A673 (cell line): ENCODE measurements around the gene OSGEPL1. TPM values are rescaled to one million over a fixed set of nuclear protein-coding genes. Genes with fewer than 3 reads are reported as not detected.
"Not testable (repeated sequence)": the region's sequence is repeated elsewhere in the genome, so short reads cannot be mapped to it uniquely, and the experiment has no call there.

ENCODE experiments used
- BruUV-seq: library from RNA; stranded (reverse); fragments of 400-500 nt; replicated peaks from 2 replicates; lab custom pipeline; 2021; lab: Mats Ljungman, UMichigan
- CTCF ChIA-PET: fragments of 300-600 bp; sonication (Branson Sonifier 250); formaldehyde crosslinking; loops from one replicate; lab custom pipeline; 2022; ENCODE audit warnings: antibody characterized with exemption; lab: Charles Lee
- POLR2A ChIA-PET: fragments of 300-600 bp; sonication (Branson Sonifier 250); formaldehyde crosslinking; loops from one replicate; lab custom pipeline; 2022; ENCODE audit warnings: antibody characterized with exemption; ENCODE audit not compliant: low non-redundant PET; lab: Charles Lee
- DNase-seq: peaks from one replicate; pipeline ENCODE4 v3.0.0-alpha.2; 2015; ENCODE audit warnings: low spot score
- H3K27ac ChIP-seq: fragments of 200-600 bp; sonication (generic); 2 replicates; pipeline ENCODE4 v1.5.1; 2016; ENCODE audit warnings: mixed run types, low read depth, mild to moderate bottlenecking, mixed read lengths, antibody characterized with exemption, low read length; ENCODE audit not compliant: poor library complexity, severe bottlenecking
- H3K27me3 ChIP-seq: fragments of 200-600 bp; sonication (generic); replicated peaks from 2 replicates; pipeline ENCODE4 v1.6.1; 2017; ENCODE audit warnings: mixed run types, low read depth, mild to moderate bottlenecking, mixed read lengths, antibody characterized with exemption, low read length; ENCODE audit not compliant: insufficient read depth, poor library complexity
- H3K36me3 ChIP-seq: fragments of 200-600 bp; sonication (generic); 2 replicates; pipeline ENCODE4 v1.6.1; 2016; ENCODE audit warnings: mixed run types, mild to moderate bottlenecking, mixed read lengths, antibody characterized with exemption, low read length; ENCODE audit not compliant: insufficient read depth, poor library complexity, severe bottlenecking
- H3K4me1 ChIP-seq: fragments of 200-600 bp; sonication (generic); 2 replicates; pipeline ENCODE4 v1.6.1; 2017; ENCODE audit warnings: mixed run types, mild to moderate bottlenecking, mixed read lengths, antibody characterized with exemption, low read length; ENCODE audit not compliant: insufficient read depth, poor library complexity, severe bottlenecking
- H3K4me3 ChIP-seq: fragments of 200-600 bp; sonication (generic); 2 replicates; pipeline ENCODE4 v1.5.1; 2016; ENCODE audit warnings: low read depth, mixed run types, mild to moderate bottlenecking, mixed read lengths, low read length; ENCODE audit not compliant: poor library complexity, severe bottlenecking
- H3K9me3 ChIP-seq: fragments of 200-600 bp; sonication (generic); 2 replicates; pipeline ENCODE4 v1.6.1; 2016; ENCODE audit warnings: mixed run types, low read depth, mild to moderate bottlenecking, mixed read lengths, antibody characterized with exemption, low read length; ENCODE audit not compliant: poor library complexity, severe bottlenecking
- CTCF ChIP-seq: fragments of 300-800, 200-600 bp; sonication (generic); conservative IDR thresholded peaks from 2 replicates; pipeline ENCODE4 v1.5.1; 2017; ENCODE audit warnings: low read depth, mild to moderate bottlenecking, antibody characterized with exemption, low read length, moderate library complexity, mixed read lengths
- EZH2 ChIP-seq: fragments of 200-600 bp; sonication (generic); IDR thresholded peaks from 2 replicates; pipeline ENCODE4 v1.6.1; 2017; ENCODE audit warnings: borderline replicate concordance, low read depth, mild to moderate bottlenecking, mixed read lengths, antibody characterized with exemption, low read length; ENCODE audit not compliant: poor library complexity, severe bottlenecking
- intact Hi-C: fragments of 100-400 bp; cut with micrococcal nuclease; formaldehyde crosslinking; loops from one replicate; pipeline ENCODE4 v1.10.0; 2022; ENCODE audit not compliant: unreplicated experiment
- total RNA-seq: library from RNA; stranded (reverse); gene quantifications from 2 replicates; pipeline ENCODE4 v1.2.3, GENCODE V29; 2021

The OSGEPL1 gene
- total RNA-seq, 1 experiment from 2014 or later: 13.7 TPM

- POLR2A ChIA-PET: interaction anchor here (0.6 kb wide), 1 partner anchor 15 kb away, joined by 4 read pairs; no protein-coding TSS in a partner anchor
- H3K4me3 ChIP-seq: no peak overlapping the region
- BruUV-seq: no TSS peak
- CTCF ChIA-PET: no interaction called here
- TF ChIP-seq EZH2 (no peak), CTCF (no peak)
- no peaks in the 10 kb centered on the region for H3K9me3 ChIP-seq
- intact Hi-C loops: no loop called here
- DNase-seq: no peak
- no peak overlapping the region for H3K27ac ChIP-seq
- no peaks in the 10 kb centered on the region for H3K36me3 ChIP-seq
- H3K27me3 ChIP-seq: no peaks in the 10 kb centered on the region
- H3K4me1 ChIP-seq: no peaks in the 10 kb centered on the region
These were observed 36.3 kb downstream of the OSGEPL1 start for GRCh38 chr2:189726271-189726670.

DNA sequence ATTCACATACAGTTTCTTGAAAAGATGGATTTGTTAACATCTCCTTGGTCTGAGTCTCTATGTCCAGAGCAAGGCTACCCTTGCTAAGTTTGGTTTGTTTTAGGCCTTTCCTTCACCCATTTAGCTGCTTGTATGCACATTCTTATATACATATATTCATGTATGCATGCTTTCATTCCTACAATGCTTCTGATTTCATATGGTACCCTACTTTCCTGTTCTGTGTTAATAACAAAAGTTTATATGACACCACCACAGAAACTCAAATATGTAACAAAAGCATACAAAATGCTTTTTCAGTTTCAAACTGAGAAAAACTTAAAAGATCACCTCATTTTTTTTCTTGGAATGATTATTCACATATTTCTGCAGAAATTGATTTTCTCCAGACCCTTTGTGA is 39.4 kb downstream of the OSGEPL1 start:
- Histone ChIP-seq H3K36me3 (no peaks in the 10 kb centered on the region), H3K4me3 (no peak overlapping the region), H3K27me3 (no peaks in the 10 kb centered on the region), H3K27ac (no peak overlapping the region), H3K4me1 (no peaks in the 10 kb centered on the region), H3K9me3 (no peaks in the 10 kb centered on the region)
- no peak for TF ChIP-seq EZH2
- no peak for TF ChIP-seq CTCF
- DNase-seq: no peak
- ChIA-PET POLR2A (interaction anchor here (0.7 kb wide), 1 partner anchor 39 kb away, joined by 15 read pairs; no protein-coding TSS in a partner anchor), CTCF (no interaction called here)
- intact Hi-C loops: no loop called here
- no TSS peak for BruUV-seq

DNA sequence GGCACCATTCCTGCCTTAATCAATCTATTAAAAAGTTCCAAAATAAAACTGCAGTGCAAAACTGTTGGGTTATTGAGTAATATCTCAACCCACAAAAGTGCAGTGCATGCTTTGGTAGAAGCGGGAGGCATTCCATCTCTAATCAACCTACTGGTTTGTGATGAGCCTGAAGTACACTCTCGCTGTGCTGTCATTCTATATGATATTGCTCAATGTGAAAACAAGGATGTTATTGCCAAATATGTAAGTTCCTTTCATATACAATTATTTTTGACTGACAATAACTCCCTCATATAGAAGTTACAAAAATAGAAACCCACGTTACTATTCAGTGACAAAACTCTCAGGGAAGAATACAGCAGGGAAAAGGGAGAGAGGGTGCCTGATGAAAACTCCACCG is 43.0 kb downstream of the OSGEPL1 start:
- CTCF ChIA-PET: no interaction called here

GRCh38 chr2:189717593-189717992 is 45.0 kb downstream of the OSGEPL1 start:
- H3K4me1 ChIP-seq, H3K27ac ChIP-seq, H3K9me3 ChIP-seq, DNase-seq, H3K27me3 ChIP-seq, CTCF ChIA-PET, intact Hi-C loops, H3K36me3 ChIP-seq, POLR2A ChIA-PET, H3K4me3 ChIP-seq, BruUV-seq: not testable (repeated sequence)

More for the DNA sequence above, 43.0 kb downstream of the OSGEPL1 start:
- Histone ChIP-seq H3K4me3 (no peak overlapping the region), H3K36me3 (no peaks in the 10 kb centered on the region), H3K9me3 (no peaks in the 10 kb centered on the region), H3K4me1 (no peaks in the 10 kb centered on the region), H3K27ac (no peak overlapping the region), H3K27me3 (no peaks in the 10 kb centered on the region)
- POLR2A ChIA-PET: no interaction called here
- DNase-seq: no peak
- intact Hi-C loops: no loop called here
- no TSS peak for BruUV-seq
- TF ChIP-seq CTCF: no peak
